Measurements from ENCODE around the gene SRRM1.
"Not testable (repeated sequence)": the region's sequence is repeated elsewhere in the genome, so short reads cannot be mapped to it uniquely, and the experiment has no call there.

SRRM1 gene

DNA sequence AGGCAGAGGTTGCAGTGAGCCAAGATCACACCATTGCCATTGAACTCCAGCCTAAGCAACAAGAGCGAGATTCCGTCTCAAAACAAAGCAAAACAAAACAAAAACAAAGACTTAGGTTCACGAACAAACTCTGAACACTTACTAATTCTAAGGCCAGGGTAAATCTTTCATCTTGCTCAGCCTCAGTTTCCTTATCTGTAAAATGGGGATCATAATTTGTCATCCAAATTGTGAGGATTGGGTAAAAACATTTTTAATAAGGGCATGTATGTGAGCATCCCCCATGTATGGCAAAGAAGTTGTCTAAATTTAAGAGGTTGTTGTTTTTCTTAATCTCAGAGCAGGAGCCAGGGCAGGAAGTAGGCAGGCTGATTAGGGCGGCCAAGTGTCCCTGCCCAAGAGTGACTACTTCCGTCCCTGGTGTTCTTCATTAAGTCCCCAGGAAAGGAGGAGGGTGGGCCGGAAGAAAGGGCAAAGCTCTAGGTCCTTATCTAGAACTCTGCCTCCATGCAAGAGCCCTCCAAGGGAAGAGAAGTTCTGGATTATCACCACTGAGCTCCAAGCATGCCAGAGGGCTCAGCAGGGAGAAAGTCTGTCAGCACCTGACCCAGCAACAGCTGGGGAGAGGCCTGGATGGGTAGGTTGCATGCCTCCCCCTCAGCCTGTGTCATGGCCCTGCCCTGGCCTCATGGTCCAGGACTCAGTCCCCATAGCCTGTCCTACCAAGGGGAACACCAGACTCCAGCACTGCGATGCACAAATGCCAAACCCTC, 52.3 kb downstream of the SRRM1 start:
- no peak for FAIRE-seq

GRCh38 chr1:24696041-24696755, 53.1 kb downstream of the SRRM1 start:
- FAIRE-seq = no peak

DNA sequence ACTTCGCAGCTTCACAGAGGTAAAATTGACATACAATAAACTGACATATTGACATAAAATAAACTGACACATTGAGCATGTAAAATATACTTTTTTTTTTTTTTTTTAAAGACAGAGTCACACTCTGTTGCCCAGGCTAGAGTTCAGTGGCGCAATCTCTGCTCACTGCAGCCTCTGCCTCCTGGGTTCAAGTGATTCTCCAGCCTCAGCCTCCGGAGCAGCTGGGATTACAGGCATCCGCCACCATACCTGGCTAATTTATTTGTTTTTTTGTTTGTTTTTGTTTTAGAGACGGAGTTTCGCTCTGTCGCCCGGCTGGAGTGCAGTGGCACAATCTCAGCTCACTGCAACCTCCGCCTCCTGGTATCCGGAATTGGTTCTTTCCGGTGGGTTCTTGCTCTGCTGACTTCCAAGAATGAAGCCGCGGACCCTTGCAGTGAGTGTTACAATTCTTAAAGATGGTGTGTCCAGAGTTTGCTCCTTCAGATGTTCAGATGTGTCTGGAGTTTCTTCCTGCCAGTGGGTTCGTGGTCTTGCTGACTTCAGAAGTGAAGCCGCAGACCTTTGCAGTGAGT, 53.7 kb downstream of the SRRM1 start:
- no peak for FAIRE-seq

- not testable (repeated sequence) for FAIRE-seq
Measured at GRCh38 chr1:24697453-24698001, 54.4 kb downstream of the SRRM1 start.

DNA sequence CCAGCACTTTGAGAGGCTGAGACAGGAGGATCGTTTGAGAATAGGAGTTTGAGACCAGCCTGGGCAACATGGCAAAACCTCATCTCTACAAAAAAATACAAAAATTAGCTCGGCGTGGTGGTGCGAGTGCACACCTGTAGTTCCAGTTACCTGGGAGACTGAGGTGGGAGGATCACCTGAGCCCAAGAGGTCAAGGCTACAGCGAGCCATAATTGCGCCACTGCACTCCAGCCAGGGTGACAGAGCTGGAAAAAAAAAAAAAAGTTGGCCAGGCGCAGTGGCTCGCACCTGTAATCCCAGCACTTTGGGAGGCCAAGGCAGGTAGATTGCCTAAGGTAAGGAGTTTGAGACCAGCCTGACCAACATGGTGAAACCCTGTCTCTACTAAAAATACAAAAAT, 55.2 kb downstream of the SRRM1 start:
- not testable (repeated sequence) for FAIRE-seq

DNA sequence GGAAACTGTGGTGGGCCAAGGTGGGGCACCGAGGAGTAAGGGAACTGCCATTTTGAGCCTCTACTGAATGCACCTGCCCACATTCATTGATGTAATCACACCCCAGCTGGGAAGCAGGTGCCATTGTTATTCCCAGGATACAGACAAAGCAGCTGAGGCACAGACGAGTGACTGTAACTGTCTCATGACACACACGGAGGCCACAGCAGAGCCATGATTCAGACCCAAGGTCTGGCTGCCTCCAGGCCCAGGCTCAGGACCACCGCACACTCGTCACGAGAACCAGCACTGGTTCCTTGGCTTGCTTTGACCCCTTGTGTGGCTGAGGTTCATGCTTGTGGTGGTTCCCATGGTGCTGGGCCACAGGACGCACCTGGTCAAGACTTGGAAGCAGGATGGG, 56.5 kb downstream of the SRRM1 start:
- no peak for FAIRE-seq

DNA sequence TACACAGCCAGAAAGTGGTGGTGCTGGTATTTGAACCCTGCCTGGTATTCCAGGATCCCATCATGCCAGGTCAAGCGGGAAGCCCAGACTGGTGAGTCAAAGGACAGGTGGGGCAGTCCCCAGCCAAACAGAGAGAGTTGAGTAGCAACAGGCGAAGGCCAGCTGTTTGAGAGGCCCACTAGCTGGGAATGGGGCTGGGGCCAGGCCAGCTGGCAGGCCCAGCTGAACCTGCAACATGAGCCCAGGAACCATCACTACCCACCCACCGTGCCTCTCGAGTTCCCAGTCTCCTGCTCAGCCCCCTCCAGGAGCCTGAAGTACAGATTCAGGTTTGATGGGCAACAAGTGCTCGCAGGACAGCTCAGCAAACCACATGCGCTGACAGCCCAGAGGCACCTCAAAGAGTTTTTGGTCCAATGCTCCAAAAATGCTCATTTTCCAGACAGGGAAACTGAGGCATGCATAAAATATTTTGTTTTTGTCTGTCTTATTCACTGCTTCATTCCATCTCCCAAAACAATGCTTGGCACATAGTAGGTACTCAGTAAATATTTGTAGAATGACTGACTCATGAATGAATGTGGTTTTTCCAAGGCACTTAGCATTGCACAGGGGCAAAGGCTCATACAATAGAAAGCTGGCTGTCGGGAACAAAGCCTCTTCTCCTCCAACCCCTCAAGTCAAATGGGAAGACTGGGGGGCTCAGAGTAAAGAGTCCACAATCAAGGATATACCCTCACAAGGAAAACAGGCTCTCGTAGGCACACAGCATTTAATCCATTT, 59.6 kb downstream of the SRRM1 start:
- FAIRE-seq = no peak

DNA sequence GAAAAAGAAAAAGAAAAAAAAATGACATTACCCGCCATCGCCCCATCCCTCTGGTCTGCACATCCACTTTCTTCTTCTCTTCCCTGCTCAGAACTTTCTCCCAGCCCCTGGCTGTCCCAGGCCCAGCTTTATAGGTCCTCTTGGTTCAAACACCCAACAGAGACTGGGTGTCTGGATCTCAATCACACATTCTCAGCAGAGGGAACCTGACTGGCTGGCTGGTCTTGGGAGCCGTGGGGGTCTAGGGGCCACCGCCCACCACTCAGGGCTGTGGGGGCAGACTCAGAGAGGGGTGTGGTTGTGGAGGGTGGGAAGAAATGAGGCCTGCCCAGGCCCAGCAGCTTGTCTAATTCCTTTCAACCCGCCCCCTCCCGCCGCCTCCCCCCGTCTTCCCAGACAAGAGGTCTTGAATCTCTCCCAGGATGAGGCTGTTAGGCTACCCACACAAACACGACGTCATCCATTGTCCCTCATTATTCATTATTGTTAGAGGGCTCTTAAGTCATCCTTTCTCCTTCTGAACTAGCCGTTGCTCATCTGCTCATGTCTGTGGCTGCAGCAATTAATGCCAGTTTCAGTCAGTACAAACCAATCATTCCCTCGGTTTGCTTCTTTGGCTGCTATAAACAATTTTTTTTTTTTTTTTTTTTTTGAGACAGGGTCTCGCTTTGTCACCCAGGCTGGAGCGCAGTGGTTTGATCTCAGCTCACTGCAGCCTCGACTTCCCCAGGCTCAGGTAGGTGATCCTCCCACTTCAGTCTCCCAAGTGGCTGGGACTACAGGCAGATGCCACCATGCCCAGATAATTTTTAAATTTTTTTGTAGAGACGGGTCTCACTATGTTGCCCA, 61.5 kb downstream of the SRRM1 start:
- FAIRE-seq = no peak

DNA sequence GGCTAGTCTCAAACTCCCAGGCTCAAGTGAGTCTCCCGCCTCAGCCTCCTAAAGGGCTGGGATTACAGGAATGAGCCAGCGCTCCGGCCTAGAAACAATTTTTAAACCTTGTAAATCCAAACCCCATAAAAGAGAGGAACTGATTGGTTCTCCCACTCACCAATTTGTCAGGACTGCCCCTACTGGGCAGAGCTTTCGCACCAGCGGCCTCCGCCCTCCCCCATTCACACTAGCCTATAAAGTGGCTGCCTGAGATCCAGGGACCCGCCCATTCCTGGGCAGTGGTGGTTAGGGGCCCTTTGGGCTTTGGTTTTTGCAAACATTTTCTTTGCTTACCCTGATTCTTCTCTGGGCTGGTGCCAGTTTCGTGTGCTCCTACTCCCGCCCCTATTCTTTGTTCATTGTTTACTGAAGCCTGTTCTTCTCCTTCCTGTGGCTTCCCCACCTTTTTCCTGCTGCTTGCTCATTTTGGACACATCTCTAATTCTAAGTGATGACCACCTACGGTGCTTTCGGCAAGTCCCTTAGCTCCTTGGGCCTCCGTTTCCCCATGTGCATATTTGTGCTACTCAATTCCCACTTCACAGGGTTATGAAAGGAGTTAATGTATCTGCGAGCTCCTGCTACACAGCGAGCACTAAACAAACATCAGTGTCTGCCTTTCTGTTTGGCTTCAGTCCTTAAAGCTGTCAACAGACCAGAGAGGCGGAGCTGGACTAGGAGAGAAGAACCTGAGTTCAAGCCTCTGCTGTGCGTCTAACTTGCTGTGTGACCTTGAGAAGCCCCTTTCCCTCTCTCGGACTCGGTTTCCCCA, 62.4 kb downstream of the SRRM1 start:
- FAIRE-seq = no peak

DNA sequence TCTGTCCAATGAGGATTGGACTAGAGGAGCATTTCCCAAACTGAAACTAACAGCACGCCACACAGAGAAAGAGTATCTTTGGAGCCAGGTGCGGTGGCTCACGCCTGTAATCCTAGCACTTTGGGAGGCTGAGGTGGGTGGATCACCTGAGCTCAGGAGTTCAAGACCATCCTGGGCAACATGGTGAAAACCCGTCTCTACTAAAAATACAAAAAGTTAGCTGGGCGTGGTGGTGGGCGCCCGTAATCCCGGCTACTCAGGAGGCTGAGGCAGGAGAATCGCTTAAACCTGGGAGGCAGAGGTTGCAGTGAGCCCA, 62.9 kb downstream of the SRRM1 start:
- FAIRE-seq = not testable (repeated sequence)

GRCh38 chr1:24707687-24708086, 64.6 kb downstream of the SRRM1 start:
- FAIRE-seq = no peak

DNA sequence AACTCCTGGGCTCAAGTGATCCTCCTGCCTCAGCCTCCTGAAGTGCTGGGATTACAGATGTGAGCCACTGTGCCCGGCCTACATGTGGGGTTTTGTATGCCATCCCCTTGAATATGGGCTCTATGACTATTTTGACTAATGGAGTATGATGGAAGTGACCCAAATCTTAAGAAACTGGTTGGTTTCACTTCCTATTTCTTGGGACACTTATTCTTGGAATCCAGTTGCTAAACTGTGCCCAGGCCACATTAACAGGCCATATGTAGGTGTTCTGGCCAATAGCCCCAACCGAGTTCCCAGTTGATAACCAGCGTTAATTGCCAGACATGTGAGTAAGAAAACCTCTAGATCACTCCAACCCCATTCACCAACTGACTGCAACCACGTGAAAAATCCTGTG, 65.8 kb downstream of the SRRM1 start:
- no peak for FAIRE-seq

DNA sequence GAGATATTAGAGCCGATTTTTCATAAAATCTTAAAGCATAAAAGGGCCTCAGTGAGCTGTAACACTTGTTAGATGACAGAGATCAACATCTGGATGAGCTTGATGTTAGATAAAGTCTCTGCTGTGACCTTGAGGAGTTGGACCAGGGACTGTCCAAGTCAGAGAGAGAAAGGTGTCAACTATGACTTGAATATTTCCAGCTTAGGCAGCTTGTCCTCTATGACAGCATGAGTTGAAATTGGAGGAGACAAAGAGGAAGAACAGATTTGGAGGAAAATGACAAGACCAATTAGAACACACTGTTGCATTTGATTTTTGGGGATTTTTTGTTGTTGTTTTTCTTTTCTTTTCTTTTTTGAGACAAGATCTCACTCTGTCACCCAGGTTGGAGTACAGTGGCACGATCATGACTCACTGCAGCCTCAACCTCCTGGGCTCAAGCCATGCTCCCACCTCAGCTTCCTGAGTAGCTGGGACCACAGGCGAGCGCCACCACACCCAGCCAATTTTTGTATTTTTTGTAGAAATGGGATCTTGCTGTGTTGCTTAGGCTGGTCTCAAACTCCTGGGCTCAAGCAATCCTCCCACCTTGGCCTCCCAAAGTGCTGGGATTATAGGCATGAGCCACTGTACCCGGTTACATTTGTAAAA, 66.8 kb downstream of the SRRM1 start:
- FAIRE-seq = no peak

- FAIRE-seq = no peak
Measured at GRCh38 chr1:24711329-24711728, 68.2 kb downstream of the SRRM1 start.

DNA sequence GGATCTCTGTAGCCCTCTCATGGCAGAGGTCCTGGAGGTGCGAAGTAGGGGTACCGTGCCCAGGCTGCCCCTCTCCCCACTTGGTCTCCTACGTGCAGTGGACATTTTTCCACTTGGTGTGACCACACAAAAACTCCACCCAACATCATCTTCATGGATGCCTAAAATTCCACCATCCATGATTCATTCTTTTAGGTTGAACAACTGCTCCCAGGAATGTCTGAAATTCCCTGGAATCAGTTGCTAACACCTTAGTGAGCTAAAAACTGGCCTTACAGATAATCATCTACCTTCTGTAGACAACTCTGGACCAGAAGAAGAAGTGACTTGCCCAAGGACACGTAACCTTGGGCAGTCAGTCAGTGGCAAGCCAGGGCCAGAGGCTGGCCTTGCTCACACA, 70.1 kb downstream of the SRRM1 start:
- FAIRE-seq = no peak

GRCh38 chr1:24713736-24714135, 70.6 kb downstream of the SRRM1 start:
- no peak for FAIRE-seq

- FAIRE-seq = no peak
Measured at GRCh38 chr1:24714859-24715520, 71.9 kb downstream of the SRRM1 start.

DNA sequence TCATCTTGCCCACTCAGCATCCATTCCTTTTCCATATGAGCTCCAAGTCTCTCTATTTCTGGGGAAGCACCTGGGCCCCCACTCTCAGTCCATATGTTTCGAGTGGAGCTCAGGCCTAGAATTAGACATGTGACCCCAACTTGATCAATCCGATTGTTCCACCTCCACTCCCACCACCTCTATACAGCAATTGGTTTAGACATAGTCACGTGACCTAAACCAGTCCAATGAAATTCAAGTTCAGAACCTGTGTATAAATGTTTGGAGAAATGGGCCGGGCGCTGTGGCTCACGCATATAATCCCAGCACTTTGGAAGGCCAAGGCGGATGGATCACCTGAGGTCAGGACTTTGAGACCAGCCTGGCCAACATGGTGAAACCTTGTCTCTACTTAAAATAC, 72.6 kb downstream of the SRRM1 start:
- FAIRE-seq = no peak

- FAIRE-seq = no peak
Measured at GRCh38 chr1:24717887-24718650, 75.0 kb downstream of the SRRM1 start.
